Parathyroid adenoma (tissue), 2 donors: ENCODE results near the gene TMEM106A.
"Not testable (repeated sequence)": the region's sequence is repeated elsewhere in the genome, so short reads cannot be mapped to it uniquely, and the experiment has no call there.

Experiments used
- H2AFZ ChIP-seq: fragments of 300-600 bp; sonication (generic); one replicate; pipeline ENCODE4 v1.7.0; 2017; ENCODE audit warnings: antibody characterized with exemption, mild to moderate bottlenecking
- H3K27ac ChIP-seq: fragments of 300-600 bp; sonication (generic); one replicate; pipeline ENCODE4 v1.7.0; 2017
- H3K27me3 ChIP-seq: fragments of 300-600 bp; sonication (generic); one replicate; pipeline ENCODE4 v1.7.0; 2017; ENCODE audit warnings: low read length; ENCODE audit not compliant: control insufficient read depth, insufficient read depth
- H3K36me3 ChIP-seq: fragments of 300-600 bp; sonication (generic); one replicate; pipeline ENCODE4 v1.7.0; 2017; ENCODE audit warnings: low read length; ENCODE audit not compliant: control insufficient read depth, insufficient read depth
- H3K4me1 ChIP-seq: fragments of 300-600 bp; sonication (generic); one replicate; pipeline ENCODE4 v1.7.0; 2017; ENCODE audit warnings: control low read depth
- H3K4me2 ChIP-seq: fragments of 300-600 bp; sonication (generic); one replicate; pipeline ENCODE4 v1.7.0; 2017; ENCODE audit warnings: low read length
- H3K4me3 ChIP-seq: fragments of 300-600 bp; sonication (generic); one replicate; pipeline ENCODE4 v1.7.0; 2017; ENCODE audit warnings: low read depth, low read length
- H3K79me2 ChIP-seq: fragments of 300-600 bp; sonication (generic); one replicate; pipeline ENCODE4 v1.7.0; 2017; ENCODE audit warnings: control low read depth
- H3K9ac ChIP-seq: fragments of 300-600 bp; sonication (generic); one replicate; pipeline ENCODE4 v1.7.0; 2017; ENCODE audit warnings: mild to moderate bottlenecking
- H3K9me3 ChIP-seq: fragments of 300-600 bp; sonication (generic); one replicate; pipeline ENCODE4 v1.7.0; 2017; ENCODE audit warnings: low read length; ENCODE audit not compliant: control insufficient read depth
- CTCF ChIP-seq: fragments of 300-600 bp; sonication (generic); IDR thresholded peaks from one replicate; pipeline ENCODE4 v1.7.0; 2017; ENCODE audit warnings: antibody characterized with exemption, mild to moderate bottlenecking
- donor health status: primary hyperparathyroidism.

The TMEM106A gene

GRCh38 chr17:43211480-43212402 is at the start of gene TMEM106A:
Gene TMEM106A (plus strand): TSS chr17:43211875. CDS start chr17:43213042, 1,167 bp downstream.
- H3K79me2 ChIP-seq, result no peaks in the 10 kb centered on the region
- H3K4me2 ChIP-seq, result peak within 1 kb of the TSS; percentile 53
- no peaks in the 10 kb centered on the region for H3K4me1 ChIP-seq
- H2AFZ ChIP-seq, result peak within 1 kb of the TSS; percentile 86
- peak within 1 kb of the TSS; percentile 64 for H3K9ac ChIP-seq
- H3K27ac ChIP-seq, result peak within 1 kb of the TSS; percentile 42
- peak within 1 kb of the TSS; percentile 54 for H3K4me3 ChIP-seq
- TF ChIP-seq CTCF, result no peak
- H3K36me3 ChIP-seq, result no peaks in the 10 kb centered on the region
- no peaks in the 10 kb centered on the region for H3K9me3 ChIP-seq
- H3K27me3 ChIP-seq, result no peaks in the 10 kb centered on the region

GRCh38 chr17:43165971-43166370 is 45.7 kb upstream of the TMEM106A start:
- not testable (repeated sequence) for H3K9me3 ChIP-seq, H3K36me3 ChIP-seq, H3K79me2 ChIP-seq, H2AFZ ChIP-seq, H3K27me3 ChIP-seq, H3K27ac ChIP-seq, H3K9ac ChIP-seq, H3K4me3 ChIP-seq, H3K4me1 ChIP-seq, H3K4me2 ChIP-seq

- H3K36me3 ChIP-seq, result no peaks in the 10 kb centered on the region
- peak overlapping the region; percentile 65 for H2AFZ ChIP-seq
Observed at GRCh38 chr17:43169561-43170139, 42.0 kb upstream of the TMEM106A start.

GRCh38 chr17:43170140-43170765 is 41.4 kb upstream of the TMEM106A start:
- Histone ChIP-seq H3K79me2 (peaks cover 23% of the 10 kb centered on the region), H2AFZ (peak overlapping the region; percentile 65), H3K27ac (peak overlapping the region; percentile 87), H3K27me3 (no peaks in the 10 kb centered on the region), H3K9me3 (no peaks in the 10 kb centered on the region), H3K4me2 (peak overlapping the region; percentile 93), H3K4me1 (peaks cover 11% of the 10 kb centered on the region), H3K9ac (peak overlapping the region; percentile 30), H3K4me3 (peak overlapping the region; percentile 94), H3K36me3 (no peaks in the 10 kb centered on the region)
- TF ChIP-seq CTCF, result no peak

More at GRCh38 chr17:43169561-43170139, 42.0 kb upstream of the TMEM106A start:
- TF ChIP-seq CTCF, result no peak
- H3K4me2 ChIP-seq, result peak overlapping the region; percentile 93
- H3K79me2 ChIP-seq, result peaks cover 22% of the 10 kb centered on the region
- peaks cover 11% of the 10 kb centered on the region for H3K4me1 ChIP-seq
- no peak overlapping the region for H3K9ac ChIP-seq
- H3K27me3 ChIP-seq, result no peaks in the 10 kb centered on the region
- H3K27ac ChIP-seq, result peak overlapping the region; percentile 87
- H3K9me3 ChIP-seq, result no peaks in the 10 kb centered on the region
- peak overlapping the region; percentile 94 for H3K4me3 ChIP-seq
